ENCODE results near the gene ADARB1.
"Not testable (repeated sequence)": the region's sequence is repeated elsewhere in the genome, so short reads cannot be mapped to it uniquely, and the experiment has no call there.

Gene ADARB1, protein sequence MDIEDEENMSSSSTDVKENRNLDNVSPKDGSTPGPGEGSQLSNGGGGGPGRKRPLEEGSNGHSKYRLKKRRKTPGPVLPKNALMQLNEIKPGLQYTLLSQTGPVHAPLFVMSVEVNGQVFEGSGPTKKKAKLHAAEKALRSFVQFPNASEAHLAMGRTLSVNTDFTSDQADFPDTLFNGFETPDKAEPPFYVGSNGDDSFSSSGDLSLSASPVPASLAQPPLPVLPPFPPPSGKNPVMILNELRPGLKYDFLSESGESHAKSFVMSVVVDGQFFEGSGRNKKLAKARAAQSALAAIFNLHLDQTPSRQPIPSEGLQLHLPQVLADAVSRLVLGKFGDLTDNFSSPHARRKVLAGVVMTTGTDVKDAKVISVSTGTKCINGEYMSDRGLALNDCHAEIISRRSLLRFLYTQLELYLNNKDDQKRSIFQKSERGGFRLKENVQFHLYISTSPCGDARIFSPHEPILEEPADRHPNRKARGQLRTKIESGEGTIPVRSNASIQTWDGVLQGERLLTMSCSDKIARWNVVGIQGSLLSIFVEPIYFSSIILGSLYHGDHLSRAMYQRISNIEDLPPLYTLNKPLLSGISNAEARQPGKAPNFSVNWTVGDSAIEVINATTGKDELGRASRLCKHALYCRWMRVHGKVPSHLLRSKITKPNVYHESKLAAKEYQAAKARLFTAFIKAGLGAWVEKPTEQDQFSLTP

GRCh38 chr21:45074048-45074817 is at the start of gene ADARB1:
Gene ADARB1, plus strand, starts transcription at chr21:45074580. Its CDS starts 97,077 bp downstream, at chr21:45171657.
- no peak for DNase-seq

DNA sequence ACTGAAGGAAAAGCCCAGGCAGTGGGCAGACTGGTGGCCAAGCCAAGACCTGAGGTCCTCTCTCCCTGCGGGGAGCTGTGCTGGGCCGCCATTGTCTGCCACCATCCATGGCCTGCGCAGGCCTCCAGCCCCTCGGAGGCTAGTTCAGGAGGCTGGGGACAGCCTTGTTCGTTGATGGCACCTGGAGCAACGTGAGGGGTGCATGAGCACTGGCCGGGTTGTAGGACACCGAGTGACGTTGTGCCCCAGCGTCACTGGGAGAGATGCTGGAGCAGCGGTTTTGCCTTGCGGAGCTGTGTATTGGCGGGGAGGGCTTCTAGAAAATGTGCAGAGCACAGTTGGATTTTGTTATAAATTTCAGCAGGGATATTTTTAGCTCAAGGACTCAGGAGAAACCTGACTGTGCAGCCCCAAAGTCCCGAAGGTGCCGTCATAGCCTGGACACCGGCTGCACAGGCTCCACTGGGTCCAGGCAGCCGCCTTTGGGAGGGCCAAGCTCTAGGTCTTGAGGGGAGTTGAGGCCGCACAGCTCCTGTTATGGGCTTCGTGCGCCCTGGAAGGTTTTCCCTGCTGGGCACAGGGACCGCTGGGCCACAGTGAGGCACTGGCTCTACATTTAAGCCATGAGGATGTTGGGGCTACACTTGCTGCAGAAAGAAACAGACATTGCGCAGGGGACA is 48.2 kb upstream of the ADARB1 start:
- DNase-seq: no peak

DNA sequence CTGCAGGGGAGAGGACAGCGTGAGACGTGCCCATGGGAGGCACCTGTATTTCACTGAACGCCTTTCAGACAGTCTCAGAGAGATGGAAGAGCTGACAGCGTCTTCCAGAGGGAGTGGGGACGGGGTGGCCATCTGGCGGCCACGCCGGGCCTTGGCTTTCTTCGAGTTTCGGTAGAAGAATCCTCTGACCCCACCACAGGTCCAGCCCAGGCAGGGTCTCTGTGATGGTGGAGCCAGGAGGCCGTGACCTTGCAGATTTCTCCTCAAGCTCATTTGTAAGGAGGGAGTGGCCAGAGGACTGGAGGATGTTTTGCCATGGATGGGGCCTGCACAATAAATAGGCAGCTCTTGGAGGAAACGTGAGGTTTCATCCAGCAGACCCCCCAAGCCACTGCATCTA is 47.6 kb upstream of the ADARB1 start:
- DNase-seq: no peak

DNA sequence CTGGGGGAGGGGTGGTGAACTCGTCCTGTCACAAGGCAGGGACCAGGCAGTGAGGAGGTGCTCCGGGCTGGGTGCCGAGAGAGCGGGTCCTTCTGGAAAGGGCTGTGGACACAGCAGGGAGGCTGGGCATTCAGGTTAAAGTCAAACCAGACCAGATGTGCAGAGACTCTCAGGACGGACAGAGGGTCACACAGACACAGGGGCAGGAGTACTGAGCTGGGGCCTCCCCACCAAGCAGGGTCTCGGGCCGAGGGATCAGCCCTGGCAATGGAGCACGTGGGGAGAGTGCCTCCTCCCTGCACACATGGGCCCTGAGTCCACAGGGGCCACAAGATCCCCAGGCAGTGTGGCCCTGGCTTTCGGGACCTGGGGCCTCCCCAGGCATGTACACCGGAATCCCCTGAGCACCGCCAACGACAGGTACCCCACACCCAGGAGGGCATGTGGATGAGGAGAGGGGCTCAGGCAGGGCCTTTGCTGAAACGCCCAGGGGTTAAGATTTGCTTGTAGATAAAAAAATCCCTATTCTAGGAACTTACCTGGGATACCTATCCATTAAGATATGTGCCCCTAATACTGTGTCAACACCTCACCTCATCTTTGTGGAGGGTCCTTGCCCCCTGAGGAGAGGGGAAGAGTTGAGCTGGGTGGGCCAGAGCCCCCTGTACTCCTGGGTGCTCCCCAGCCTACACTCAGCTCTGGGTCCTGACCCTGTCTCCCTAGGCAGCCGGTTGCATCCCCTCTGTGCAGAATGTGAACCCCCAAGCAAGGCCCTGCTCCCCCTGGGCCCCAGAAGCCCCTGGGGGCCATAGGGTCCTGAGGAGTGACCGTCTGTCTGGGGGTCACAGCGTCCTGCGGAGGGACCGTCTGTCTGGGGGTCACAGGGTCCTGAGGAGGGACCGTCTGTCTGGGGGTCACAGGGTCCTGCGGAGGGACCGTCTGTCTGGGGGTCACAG is 46.9 kb upstream of the ADARB1 start:
- no peak for DNase-seq

GRCh38 chr21:45028645-45029044 is 45.7 kb upstream of the ADARB1 start:
- DNase-seq: not testable (repeated sequence)

DNA sequence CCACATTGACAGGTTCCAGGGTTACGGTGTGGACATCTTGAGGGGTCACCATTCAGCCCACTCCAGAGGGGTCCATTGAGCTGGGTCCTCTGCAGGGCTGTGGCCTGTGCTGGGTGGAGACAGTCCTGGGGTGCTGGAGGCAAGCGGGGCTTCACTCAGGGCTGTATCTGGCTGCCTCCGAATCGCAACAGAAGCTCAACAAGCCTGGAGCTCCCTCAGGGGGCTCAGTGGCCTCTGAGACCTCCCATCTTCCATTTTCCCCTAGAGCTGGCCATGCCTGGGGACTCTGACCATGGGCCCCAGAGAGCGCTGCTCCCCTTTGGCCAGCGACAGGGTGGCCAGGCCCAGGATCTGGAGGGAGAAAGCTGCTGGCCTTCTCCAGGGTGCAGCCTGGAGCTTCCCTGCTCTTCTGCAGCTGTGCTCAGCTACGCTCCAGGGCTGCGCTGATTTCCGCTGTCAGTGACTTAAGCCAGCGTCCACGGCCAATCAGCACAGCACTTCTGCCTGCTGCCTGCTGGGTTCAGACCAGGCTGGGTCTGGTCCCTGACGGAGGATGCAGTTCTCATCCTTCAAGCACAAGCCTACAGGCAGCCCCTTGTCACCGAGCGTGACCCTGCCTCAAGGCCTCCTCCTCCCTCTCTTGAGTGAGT is 45.0 kb upstream of the ADARB1 start:
- no peak for DNase-seq

GRCh38 chr21:45029948-45030681 is 44.3 kb upstream of the ADARB1 start:
- no peak for DNase-seq

DNA sequence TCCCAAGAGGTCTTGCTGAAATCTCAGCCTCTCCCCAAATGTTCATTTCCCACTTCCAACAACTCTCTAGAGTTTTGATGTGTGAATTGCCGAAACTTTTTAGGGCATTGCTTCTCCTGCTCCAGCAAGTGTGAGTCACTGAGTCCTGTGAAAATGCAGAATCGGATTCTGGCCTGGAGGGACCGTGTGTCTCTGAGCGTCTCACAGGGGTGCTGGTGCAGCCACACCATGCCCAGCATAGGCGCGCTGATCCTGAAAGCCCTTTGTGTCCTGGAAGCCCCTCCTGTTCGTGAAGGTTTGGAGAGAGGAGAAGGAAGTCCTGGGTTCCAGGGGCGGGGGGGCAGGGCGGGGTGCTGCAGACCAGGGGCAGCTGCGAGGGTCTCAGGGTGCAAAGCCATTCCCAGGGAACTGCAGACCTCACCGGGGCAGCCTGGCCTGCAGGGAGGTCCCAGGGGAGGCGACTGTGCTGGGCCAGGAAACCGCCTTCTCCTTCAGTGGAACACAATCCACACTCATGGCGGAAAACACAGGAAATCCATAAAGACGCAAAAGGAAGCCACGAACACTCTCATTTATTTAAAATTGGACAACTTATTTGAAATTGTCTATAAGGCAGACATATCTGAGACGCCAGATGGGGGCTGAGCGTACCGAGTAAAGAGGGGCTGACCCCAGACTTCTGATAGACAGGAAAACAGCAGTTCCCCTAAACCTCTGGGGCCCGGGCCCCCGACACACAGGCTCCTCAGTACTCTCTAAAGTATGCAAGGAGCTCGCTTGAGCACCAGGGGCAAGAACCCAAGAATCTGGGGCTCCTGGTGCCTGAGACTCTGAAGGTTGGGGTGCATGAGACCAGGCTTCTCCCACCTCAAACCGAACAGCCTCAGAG is 43.5 kb upstream of the ADARB1 start:
- no peak for DNase-seq

GRCh38 chr21:45031571-45032191 is 42.7 kb upstream of the ADARB1 start:
- DNase-seq: no peak

- no peak for DNase-seq
Measured at GRCh38 chr21:45032332-45032731, 42.0 kb upstream of the ADARB1 start.

- no peak for DNase-seq
Measured at GRCh38 chr21:45032977-45033710, 41.2 kb upstream of the ADARB1 start.

- DNase-seq: no peak
Measured at GRCh38 chr21:45033791-45034555, 40.4 kb upstream of the ADARB1 start.

DNA sequence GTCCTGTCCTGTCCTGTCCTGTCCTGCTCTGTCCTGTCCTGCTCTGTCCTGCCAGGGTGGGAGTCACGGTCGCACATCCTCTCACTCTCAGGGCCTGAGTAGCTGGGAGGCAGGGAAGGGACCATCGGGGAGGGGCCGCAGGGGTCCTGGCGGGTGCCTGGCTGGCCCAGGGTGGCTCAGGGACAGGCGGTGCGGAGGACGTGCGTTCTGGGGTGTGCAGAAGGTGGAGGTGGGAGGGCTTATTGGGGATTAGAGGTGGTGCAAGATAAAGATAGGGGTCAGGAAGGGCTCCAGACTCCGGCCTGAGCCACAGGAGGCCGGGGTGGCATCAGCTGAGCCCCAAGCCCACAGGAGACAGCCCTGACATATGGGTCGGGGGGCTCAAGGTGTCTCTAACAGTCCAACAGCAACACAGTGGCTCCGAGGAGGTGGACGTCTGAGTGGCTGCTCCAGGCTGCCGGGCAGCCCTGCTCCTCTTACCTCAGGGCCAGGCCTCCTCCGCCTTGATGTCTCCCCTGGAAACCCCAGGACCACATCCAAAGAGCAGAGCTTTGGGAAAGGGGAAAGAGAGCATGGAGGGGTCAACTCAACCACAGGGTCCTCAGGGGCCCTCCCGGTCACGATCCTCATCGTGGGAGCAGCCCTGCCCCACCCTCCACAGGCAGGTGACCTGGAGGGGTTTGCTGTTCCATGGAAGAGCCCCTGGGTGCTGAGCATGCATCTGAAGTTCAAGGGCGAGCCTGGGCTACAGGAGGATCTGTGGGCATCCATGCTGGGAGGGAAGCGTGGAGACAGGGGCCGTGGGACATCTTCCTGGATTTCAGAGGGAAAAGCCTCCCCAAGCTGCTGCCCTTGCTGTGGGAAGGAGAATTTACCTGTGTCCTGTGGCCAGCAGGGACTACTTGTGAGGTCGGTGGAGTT is 39.6 kb upstream of the ADARB1 start:
- no peak for DNase-seq

- DNase-seq: no peak
Measured at GRCh38 chr21:45035477-45035848, 38.9 kb upstream of the ADARB1 start.

- DNase-seq: no peak
Measured at GRCh38 chr21:45036630-45037029, 37.8 kb upstream of the ADARB1 start.

DNA sequence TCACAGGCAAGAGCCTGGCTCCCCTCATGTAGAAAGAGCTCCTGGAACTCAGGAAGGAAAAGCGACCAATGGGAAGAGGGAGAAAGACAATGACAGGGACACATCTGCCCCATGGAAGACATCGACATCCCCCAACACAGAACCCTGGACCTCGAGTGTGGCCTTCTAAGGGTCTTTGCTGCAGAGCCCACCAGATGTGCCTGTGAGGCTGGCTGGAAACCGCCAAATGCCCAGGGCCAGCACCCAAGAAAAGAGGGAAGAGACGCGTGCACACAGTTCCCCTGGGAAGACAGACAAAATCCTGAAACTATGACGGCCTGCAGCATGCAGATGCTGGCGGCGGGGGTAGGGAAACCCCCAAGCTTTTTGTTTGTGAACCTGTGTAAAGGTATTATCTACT is 36.4 kb upstream of the ADARB1 start:
- DNase-seq: no peak
